Hepatocyte (in vitro differentiated cells): Measurements from ENCODE around the gene TMPRSS9. TPM values are rescaled to one million over a fixed set of nuclear protein-coding genes. Genes with fewer than 3 reads are reported as not detected.

ENCODE experiments used
- DNase-seq: peaks from one replicate; pipeline ENCODE4 v3.0.0-alpha.2; 2016; ENCODE audit warnings: low spot score
- H2AFZ ChIP-seq: fragments of 200-600 bp; sonication (generic); 2 replicates; pipeline ENCODE4 v1.6.0; 2016; ENCODE audit warnings: antibody characterized with exemption, mild to moderate bottlenecking
- H3K27ac ChIP-seq: fragments of 200-600 bp; sonication (generic); 2 replicates; pipeline ENCODE4 v1.5.1; 2016; ENCODE audit warnings: mild to moderate bottlenecking
- H3K27me3 ChIP-seq: fragments of 200-600 bp; sonication (generic); 2 replicates; pipeline ENCODE4 v1.6.1; 2016
- H3K36me3 ChIP-seq: fragments of 200-600 bp; sonication (generic); replicated peaks from 2 replicates; pipeline ENCODE4 v1.5.1; 2016; ENCODE audit warnings: low read depth; ENCODE audit not compliant: insufficient read depth
- H3K4me1 ChIP-seq: fragments of 200-600 bp; sonication (generic); 2 replicates; pipeline ENCODE4 v1.5.1; 2016; ENCODE audit warnings: mild to moderate bottlenecking, moderate library complexity; ENCODE audit not compliant: insufficient read depth
- H3K4me2 ChIP-seq: fragments of 200-600 bp; sonication (generic); 2 replicates; pipeline ENCODE4 v1.6.0; 2016
- H3K4me3 ChIP-seq: fragments of 200-600 bp; sonication (generic); 2 replicates; pipeline ENCODE4 v1.5.1; 2016; ENCODE audit warnings: mild to moderate bottlenecking
- H3K79me2 ChIP-seq: fragments of 200-600 bp; sonication (generic); 2 replicates; pipeline ENCODE4 v1.6.0; 2017; ENCODE audit warnings: mild to moderate bottlenecking
- H3K9me2 ChIP-seq: fragments of 200-600 bp; sonication (generic); replicated peaks from 2 replicates; pipeline ENCODE4 v1.6.0; 2017; ENCODE audit warnings: mild to moderate bottlenecking; ENCODE audit not compliant: insufficient read depth
- H3K9me3 ChIP-seq: fragments of 200-600 bp; sonication (generic); 2 replicates; pipeline ENCODE4 v1.5.1; 2016; ENCODE audit warnings: low read depth, mild to moderate bottlenecking
- H4K20me1 ChIP-seq: fragments of 200-600 bp; sonication (generic); 2 replicates; pipeline ENCODE4 v1.6.0; 2016; ENCODE audit warnings: mild to moderate bottlenecking; ENCODE audit not compliant: insufficient read depth, poor library complexity, severe bottlenecking
- EZH2 ChIP-seq: fragments of 200-600 bp; sonication (generic); IDR thresholded peaks from 2 replicates; pipeline ENCODE4 v1.6.1; 2016; ENCODE audit warnings: antibody characterized with exemption, mild to moderate bottlenecking, borderline replicate concordance
- EZH2phosphoT487 ChIP-seq: fragments of 200-600 bp; sonication (generic); IDR thresholded peaks from one replicate; pipeline ENCODE4 v1.6.1; 2018; ENCODE audit warnings: antibody characterized with exemption, mild to moderate bottlenecking, low read depth, moderate library complexity; ENCODE audit not compliant: unreplicated experiment, severe bottlenecking
- WGBS: methylation state at CpG from one replicate; pipeline ENCODE4 v1.1.6; 2016; ENCODE audit warnings: low lambda C conversion rate; ENCODE audit errors: missing lambda C conversion rate; 5-methylcytosine and 5-hydroxymethylcytosine counted together
- polyA plus RNA-seq: library from polyadenylated mRNA; unstranded; fragments of >200 nt; fragmentation: Nextera tagmentation; extraction: Ambion mirVana; gene quantifications from 2 replicates; pipeline ENCODE4 v1.2.1, GENCODE V29; 2016
- total RNA-seq: library from RNA; depleted of rRNA; stranded (reverse); fragments of >200 nt; gene quantifications from 2 replicates; pipeline ENCODE4 v1.2.3, GENCODE V29; 2014
- TF ChIP-seq, protein P1 (sequence below): fragments of 200-600 bp; sonication (generic); IDR thresholded peaks from 2 replicates; pipeline ENCODE4 v1.5.1; 2016; ENCODE audit warnings: antibody characterized with exemption, mild to moderate bottlenecking; ENCODE audit not compliant: poor library complexity

TMPRSS9 gene
- total and polyA plus RNA-seq, 2 experiments from 2014 or later: 0.23 TPM; not detected in 1

DNA sequence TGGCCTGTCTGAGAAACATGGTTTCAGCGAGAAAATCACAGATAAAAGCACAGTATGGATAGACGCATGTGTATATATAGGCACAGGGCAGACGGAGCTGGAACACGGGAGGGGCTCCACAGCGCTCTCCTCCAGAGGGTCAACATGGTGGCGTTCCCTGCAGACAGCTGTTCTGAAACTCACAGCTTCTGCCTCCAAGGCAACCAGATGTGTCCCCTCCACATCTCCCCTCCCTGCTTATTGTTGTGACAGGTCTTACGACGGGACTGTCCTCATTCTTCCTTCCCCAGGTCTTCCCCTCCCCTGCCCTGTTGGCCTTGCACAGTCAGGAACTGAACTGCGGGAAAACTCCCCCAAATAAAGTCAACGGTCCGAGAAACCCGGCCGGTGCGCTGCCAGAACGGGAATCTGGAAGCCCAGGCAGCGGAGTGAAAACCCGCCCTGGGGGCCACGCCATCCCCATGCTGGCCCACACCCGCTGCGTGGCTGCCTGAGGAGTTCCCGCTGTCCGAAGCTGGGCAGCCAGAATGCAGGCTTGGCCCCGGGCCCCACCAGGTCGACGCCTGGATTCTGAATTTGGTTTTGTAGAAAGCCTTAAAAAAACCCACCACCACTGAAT, 70.0 kb downstream of the TMPRSS9 start:
- no peak overlapping the region for H2AFZ ChIP-seq
- no peak overlapping the region for H3K4me2 ChIP-seq
- no peaks in the 10 kb centered on the region for H3K36me3 ChIP-seq
- no peaks in the 10 kb centered on the region for H3K9me3 ChIP-seq
- H3K79me2 ChIP-seq: peaks cover 20% of the 10 kb centered on the region
- TF ChIP-seq, protein P1, sequence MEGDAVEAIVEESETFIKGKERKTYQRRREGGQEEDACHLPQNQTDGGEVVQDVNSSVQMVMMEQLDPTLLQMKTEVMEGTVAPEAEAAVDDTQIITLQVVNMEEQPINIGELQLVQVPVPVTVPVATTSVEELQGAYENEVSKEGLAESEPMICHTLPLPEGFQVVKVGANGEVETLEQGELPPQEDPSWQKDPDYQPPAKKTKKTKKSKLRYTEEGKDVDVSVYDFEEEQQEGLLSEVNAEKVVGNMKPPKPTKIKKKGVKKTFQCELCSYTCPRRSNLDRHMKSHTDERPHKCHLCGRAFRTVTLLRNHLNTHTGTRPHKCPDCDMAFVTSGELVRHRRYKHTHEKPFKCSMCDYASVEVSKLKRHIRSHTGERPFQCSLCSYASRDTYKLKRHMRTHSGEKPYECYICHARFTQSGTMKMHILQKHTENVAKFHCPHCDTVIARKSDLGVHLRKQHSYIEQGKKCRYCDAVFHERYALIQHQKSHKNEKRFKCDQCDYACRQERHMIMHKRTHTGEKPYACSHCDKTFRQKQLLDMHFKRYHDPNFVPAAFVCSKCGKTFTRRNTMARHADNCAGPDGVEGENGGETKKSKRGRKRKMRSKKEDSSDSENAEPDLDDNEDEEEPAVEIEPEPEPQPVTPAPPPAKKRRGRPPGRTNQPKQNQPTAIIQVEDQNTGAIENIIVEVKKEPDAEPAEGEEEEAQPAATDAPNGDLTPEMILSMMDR: no peak
- TF ChIP-seq EZH2: no peak
- no peak for TF ChIP-seq EZH2phosphoT487
- no peak overlapping the region for H3K27ac ChIP-seq
- H3K27me3 ChIP-seq: no peaks in the 10 kb centered on the region
- peaks cover 21% of the 10 kb centered on the region for H4K20me1 ChIP-seq
- DNase-seq: no peak
- H3K9me2 ChIP-seq: no peaks in the 10 kb centered on the region
- WGBS: 94% methylated on average over 25 of the region's 25 CpGs
- H3K4me3 ChIP-seq: no peak overlapping the region
- peaks cover 21% of the 10 kb centered on the region for H3K4me1 ChIP-seq

DNA sequence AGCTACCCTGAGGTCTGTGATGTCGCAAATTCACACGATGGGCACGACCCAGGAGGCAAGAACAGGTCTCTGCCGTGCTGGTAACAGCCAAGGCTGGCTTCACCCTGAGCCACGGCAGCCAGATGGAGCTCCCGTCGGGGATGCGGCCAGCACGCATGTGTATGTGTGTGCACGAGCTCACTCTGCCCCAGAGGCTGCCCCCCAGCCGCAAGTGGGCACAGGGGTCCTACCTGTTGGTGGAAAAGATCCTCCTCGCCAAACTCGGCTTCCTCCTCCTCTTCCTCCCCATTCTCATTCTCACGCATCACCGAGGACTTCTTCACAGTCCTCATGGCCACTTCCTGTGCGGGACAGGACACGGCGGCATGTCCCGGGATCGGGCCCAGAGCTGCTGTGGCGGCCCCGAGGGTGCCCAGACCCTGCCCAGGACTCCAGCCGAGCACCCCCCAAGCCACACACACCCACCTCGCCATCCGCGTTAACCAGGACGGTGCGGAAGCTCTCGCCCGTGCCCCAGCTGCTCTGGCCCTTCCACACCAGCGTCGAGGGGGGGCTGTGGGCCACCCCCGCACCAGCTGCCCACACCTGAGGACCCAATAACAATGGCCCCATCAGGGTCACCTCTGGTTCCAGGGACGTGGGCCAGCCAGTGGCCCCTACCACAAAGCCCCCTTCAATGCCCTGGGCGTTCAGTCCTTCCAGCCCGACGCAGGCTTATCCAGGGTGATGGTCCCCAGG, 71.4 kb downstream of the TMPRSS9 start:
- no peaks in the 10 kb centered on the region for H3K9me2 ChIP-seq
- TF ChIP-seq, protein P1: no peak
- no peak for TF ChIP-seq EZH2
- TF ChIP-seq EZH2phosphoT487: no peak
- H3K79me2 ChIP-seq: peaks cover 8% of the 10 kb centered on the region
- H3K4me2 ChIP-seq: no peak overlapping the region
- no peak overlapping the region for H2AFZ ChIP-seq
- no peak overlapping the region for H3K27ac ChIP-seq
- peaks cover 6% of the 10 kb centered on the region for H4K20me1 ChIP-seq
- no peak for DNase-seq
- no peaks in the 10 kb centered on the region for H3K36me3 ChIP-seq
- peaks cover 8% of the 10 kb centered on the region for H3K4me1 ChIP-seq
- H3K4me3 ChIP-seq: no peak overlapping the region
- no peaks in the 10 kb centered on the region for H3K27me3 ChIP-seq
- WGBS: 96% methylated on average over 36 of the region's 37 CpGs
- no peaks in the 10 kb centered on the region for H3K9me3 ChIP-seq

DNA sequence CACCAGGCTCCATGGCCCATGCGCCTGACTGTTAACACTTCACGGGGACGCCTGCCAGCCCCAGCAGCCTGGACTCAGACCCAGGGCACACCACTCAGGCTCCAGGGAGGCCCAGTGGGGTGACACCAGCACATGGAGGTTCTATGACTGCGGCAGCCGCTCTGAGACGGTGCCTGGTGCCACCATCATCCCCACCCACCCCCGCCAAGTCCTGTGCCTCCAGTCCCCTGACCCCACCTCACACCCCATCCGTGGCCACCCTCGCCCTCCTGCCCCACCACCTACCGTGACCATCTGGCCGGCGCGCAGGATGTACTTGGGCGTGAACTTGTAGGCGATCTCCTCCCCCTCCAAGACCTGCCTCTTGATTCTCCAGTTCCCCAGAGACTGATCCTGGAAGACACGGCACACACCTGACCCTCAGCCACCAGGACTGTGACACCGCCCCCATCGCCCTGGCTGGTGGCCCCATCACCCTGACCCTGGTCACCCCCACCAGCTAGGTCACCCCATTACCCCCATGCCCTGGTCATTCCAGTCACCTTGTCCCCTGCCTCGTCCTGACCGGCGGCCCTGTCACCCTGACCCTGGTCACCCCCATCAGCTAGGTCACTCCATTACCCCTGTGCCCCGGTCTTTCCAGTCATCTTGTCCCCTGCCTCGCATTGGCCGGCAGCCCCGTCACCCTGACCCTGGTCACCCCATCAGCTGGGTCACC, 72.2 kb downstream of the TMPRSS9 start:
- H4K20me1 ChIP-seq: no peaks in the 10 kb centered on the region
- H3K27ac ChIP-seq: no peak overlapping the region
- TF ChIP-seq, protein P1: no peak
- TF ChIP-seq EZH2 (no peak), EZH2phosphoT487 (no peak)
- peaks cover 5% of the 10 kb centered on the region for H3K4me1 ChIP-seq
- DNase-seq: no peak
- H3K79me2 ChIP-seq: no peaks in the 10 kb centered on the region
- no peaks in the 10 kb centered on the region for H3K36me3 ChIP-seq
- no peaks in the 10 kb centered on the region for H3K9me3 ChIP-seq
- 97% methylated on average over 20 of the region's 25 CpGs for WGBS
- no peaks in the 10 kb centered on the region for H3K9me2 ChIP-seq
- no peaks in the 10 kb centered on the region for H3K27me3 ChIP-seq
- no peak overlapping the region for H2AFZ ChIP-seq
- no peak overlapping the region for H3K4me3 ChIP-seq
- no peak overlapping the region for H3K4me2 ChIP-seq
